Calu3 (cell line): Measurements from ENCODE around the gene PRKN. TPM values are rescaled to one million over a fixed set of nuclear protein-coding genes. Genes with fewer than 3 reads are reported as not detected.
A peak's percentile ranks its signal among the peaks of the same experiment; 100 is the strongest.

Experiments used
- BruUV-seq: library from RNA; stranded (reverse); fragments of 400-500 nt; replicated peaks from 2 replicates; lab custom pipeline; 2021; lab: Mats Ljungman, UMichigan
- CTCF ChIA-PET: fragments of 300-600 bp; sonication (Branson Sonifier 250); formaldehyde crosslinking; loops from one replicate; lab custom pipeline; 2022; ENCODE audit warnings: antibody characterized with exemption; lab: Charles Lee
- DNase-seq: peaks from one replicate; pipeline ENCODE4 v3.0.0; 2022
- H3K27ac Mint-ChIP-seq: one replicate; pipeline ENCODE4 v1.8.0; 2022; ENCODE audit warnings: mixed read lengths; ENCODE audit not compliant: unreplicated experiment
- H3K27me3 Mint-ChIP-seq: one replicate; pipeline ENCODE4 v1.8.0; 2022; ENCODE audit warnings: mixed read lengths; ENCODE audit not compliant: unreplicated experiment
- H3K36me3 Mint-ChIP-seq: one replicate; pipeline ENCODE4 v1.8.0; 2022; ENCODE audit warnings: mild to moderate bottlenecking, moderate library complexity, mixed read lengths; ENCODE audit not compliant: insufficient read depth, unreplicated experiment
- H3K4me1 Mint-ChIP-seq: one replicate; pipeline ENCODE4 v1.8.0; 2022; ENCODE audit warnings: mild to moderate bottlenecking, low read depth, mixed read lengths; ENCODE audit not compliant: unreplicated experiment
- H3K4me3 Mint-ChIP-seq: one replicate; pipeline ENCODE4 v1.8.0; 2022; ENCODE audit warnings: mild to moderate bottlenecking, low read depth, moderate library complexity, mixed read lengths; ENCODE audit not compliant: unreplicated experiment
- H3K9me3 Mint-ChIP-seq: one replicate; pipeline ENCODE4 v1.8.0; 2022; ENCODE audit warnings: low read depth, mixed read lengths; ENCODE audit not compliant: unreplicated experiment
- intact Hi-C: fragments of 100-400 bp; cut with micrococcal nuclease; formaldehyde crosslinking; loops from one replicate; pipeline ENCODE4 v1.10.0; 2022; ENCODE audit not compliant: unreplicated experiment
- total RNA-seq: library from RNA; stranded (reverse); gene quantifications from 2 replicates; pipeline ENCODE4 v1.2.3, GENCODE V29; 2022
- TF ChIP-seq, protein P1 (sequence below): fragments of 200-600 bp; IDR thresholded peaks from one replicate; pipeline ENCODE4 v1.8.0; 2022; ENCODE audit warnings: antibody characterized with exemption; ENCODE audit not compliant: unreplicated experiment

Gene PRKN
- total RNA-seq, 1 experiment from 2014 or later = 3.8 TPM

DNA sequence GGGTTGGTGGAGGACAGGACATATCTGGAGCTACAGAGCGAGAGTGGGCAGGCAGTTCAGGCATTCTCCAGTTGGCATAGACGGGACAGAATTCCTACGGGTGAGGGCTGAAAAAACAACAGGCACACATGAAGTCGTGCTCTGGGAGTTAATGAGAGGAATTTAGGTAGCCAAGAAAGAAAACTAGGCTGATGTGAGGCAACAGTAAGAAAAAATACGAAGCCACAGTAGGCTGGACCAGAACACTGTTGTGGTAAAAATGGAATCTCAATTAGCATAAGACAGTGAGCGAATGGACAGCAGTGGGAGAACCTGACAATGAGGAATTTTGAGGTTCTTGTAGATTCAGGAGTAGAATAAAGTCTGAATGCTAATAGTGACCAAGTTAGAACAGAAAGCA, 965.6 kb downstream of the PRKN start:
- Mint-ChIP-seq H3K4me1 (no peaks in the 10 kb centered on the region), H3K27me3 (no peaks in the 10 kb centered on the region), H3K36me3 (no peaks in the 10 kb centered on the region), H3K9me3 (no peaks in the 10 kb centered on the region), H3K27ac (no peak overlapping the region), H3K4me3 (no peak overlapping the region)
- no peak for DNase-seq
- CTCF ChIA-PET = no interaction called here
- intact Hi-C loops = no loop called here
- TF ChIP-seq, protein P1, sequence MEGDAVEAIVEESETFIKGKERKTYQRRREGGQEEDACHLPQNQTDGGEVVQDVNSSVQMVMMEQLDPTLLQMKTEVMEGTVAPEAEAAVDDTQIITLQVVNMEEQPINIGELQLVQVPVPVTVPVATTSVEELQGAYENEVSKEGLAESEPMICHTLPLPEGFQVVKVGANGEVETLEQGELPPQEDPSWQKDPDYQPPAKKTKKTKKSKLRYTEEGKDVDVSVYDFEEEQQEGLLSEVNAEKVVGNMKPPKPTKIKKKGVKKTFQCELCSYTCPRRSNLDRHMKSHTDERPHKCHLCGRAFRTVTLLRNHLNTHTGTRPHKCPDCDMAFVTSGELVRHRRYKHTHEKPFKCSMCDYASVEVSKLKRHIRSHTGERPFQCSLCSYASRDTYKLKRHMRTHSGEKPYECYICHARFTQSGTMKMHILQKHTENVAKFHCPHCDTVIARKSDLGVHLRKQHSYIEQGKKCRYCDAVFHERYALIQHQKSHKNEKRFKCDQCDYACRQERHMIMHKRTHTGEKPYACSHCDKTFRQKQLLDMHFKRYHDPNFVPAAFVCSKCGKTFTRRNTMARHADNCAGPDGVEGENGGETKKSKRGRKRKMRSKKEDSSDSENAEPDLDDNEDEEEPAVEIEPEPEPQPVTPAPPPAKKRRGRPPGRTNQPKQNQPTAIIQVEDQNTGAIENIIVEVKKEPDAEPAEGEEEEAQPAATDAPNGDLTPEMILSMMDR = no peak
- BruUV-seq = no TSS peak

DNA sequence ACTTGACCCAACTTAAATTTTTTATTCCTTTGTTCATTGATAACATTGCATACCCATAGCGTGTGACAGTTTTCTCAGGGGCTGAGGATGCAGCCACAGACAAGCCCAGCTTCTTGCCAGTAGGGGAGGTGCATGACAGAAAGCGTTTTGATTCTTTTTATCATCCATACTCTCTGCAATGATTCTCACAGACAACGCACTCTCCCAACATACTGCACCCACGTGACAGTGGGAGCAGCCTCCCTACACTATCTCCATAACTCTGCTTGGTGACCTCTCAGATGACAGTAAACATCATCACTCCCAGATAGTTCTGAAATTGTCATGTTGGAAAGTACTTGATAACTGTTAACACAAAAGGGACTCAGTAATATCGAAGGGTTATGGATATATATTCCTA, 972.5 kb downstream of the PRKN start:
- peaks cover 4% of the 10 kb centered on the region for H3K9me3 Mint-ChIP-seq
- no peak overlapping the region for H3K27ac Mint-ChIP-seq
- no peak for DNase-seq
- CTCF ChIA-PET = no interaction called here
- peaks cover 22% of the 10 kb centered on the region for H3K4me1 Mint-ChIP-seq
- intact Hi-C loops = loop anchor here (10.0 kb wide), 2 partner anchors 320 to 970 kb away; partner anchors contain the start of genes PACRG and PRKN
- H3K27me3 Mint-ChIP-seq = no peaks in the 10 kb centered on the region
- no TSS peak for BruUV-seq
- no peak overlapping the region for H3K4me3 Mint-ChIP-seq
- no peaks in the 10 kb centered on the region for H3K36me3 Mint-ChIP-seq
- TF ChIP-seq, protein P1 = no peak

DNA sequence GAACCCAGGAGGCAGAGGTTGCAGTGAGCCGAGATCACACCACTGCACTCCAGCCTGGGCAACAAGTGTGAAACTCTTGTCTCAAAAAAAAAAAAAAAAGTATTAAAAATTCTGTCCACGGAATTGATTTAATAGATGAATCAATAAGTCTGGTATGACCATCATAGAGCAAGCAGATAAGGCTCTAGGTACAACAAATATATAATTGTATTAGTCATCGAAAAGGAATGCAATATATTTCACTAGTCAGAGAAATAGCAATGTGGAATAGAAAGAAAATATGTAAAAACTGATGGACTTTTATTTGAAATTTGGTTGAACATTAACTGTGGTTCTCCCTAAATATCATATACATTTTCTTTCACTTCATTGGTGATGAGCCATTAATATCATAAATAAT, 976.9 kb downstream of the PRKN start:
- Mint-ChIP-seq H3K27me3 (no peaks in the 10 kb centered on the region), H3K4me1 (peaks cover 13% of the 10 kb centered on the region), H3K27ac (peak overlapping the region; percentile 37), H3K4me3 (no peak overlapping the region), H3K36me3 (no peaks in the 10 kb centered on the region), H3K9me3 (peaks cover 4% of the 10 kb centered on the region)
- no TSS peak for BruUV-seq
- no peak for DNase-seq
- TF ChIP-seq, protein P1 = no peak
- intact Hi-C loops = loop anchor here (5.0 to 10.0 kb wide), 4 partner anchors 177 to 974 kb away; partner anchors contain the start of genes PACRG and PRKN
- CTCF ChIA-PET = no interaction called here

DNA sequence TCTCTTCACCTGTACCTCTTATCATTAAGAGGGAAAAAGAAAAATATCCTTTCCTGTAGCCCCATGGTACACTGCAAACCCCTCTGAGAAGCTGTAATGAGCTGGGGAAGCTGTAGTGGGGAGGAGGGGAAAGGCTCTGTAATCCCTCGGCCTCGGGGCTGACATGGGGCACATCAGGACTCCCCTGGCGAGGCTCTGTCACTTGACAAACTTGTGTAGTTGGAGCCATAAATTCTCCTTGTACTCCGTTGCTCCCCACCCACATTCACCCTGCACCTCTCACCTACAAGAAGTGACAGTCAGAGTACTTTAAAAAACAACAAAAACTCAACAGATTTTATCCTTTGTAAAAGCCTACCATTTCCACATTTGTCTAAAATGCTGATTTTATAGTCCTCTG, 978.0 kb downstream of the PRKN start:
- Mint-ChIP-seq H3K9me3 (peaks cover 4% of the 10 kb centered on the region), H3K4me1 (peaks cover 13% of the 10 kb centered on the region), H3K27me3 (no peaks in the 10 kb centered on the region), H3K27ac (no peak overlapping the region), H3K36me3 (no peaks in the 10 kb centered on the region), H3K4me3 (no peak overlapping the region)
- CTCF ChIA-PET = no interaction called here
- BruUV-seq = no TSS peak
- intact Hi-C loops = no loop called here
- DNase-seq = no peak
- TF ChIP-seq, protein P1 = no peak
